EH (cell line): Measurements from ENCODE around the gene MEGF6.

Source experiments
- DNase-seq: peaks from one replicate; pipeline ENCODE4 v3.0.0-alpha.2; 2015; ENCODE audit warnings: low read depth

Gene MEGF6

DNA sequence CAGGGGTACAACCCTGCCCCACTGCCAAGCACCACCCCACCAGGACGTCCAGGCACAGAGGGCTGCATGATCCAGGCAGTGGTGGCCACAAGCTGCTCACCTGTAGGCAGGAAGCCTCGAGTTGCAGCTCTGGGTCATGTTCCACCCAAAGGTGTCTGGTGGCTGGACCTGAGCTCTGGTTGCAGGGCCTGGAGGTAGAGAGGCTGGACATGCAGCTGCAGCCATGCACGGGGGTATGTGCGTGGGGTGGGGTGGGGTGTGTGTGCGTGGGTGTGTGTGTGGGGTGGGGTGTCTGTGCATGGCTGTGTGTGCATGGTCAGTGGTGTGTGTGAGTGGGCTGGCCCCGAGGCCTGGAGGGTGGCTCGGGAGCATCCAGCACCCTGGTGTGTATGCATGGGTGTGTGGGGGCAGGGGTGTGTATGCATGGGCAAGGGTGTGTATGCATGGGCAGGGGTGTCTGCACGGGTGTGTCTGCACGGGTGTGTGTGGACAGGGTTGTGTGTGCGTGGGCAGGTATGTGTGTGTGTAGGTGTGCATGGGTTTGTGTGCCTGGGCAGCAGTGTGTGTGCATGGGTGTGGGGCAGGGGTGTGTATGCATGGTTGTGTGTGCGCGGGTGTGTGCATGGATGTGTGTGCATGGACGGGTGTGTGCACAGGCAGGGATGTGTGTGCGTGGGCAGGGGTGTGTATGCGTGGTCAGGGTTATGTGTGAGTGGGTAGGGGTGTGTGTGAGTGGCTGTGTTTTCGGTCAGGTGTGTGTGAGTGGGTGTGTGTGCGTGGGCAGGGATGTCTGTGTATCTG, 141.3 kb downstream of the MEGF6 start:
- no peak for DNase-seq

DNA sequence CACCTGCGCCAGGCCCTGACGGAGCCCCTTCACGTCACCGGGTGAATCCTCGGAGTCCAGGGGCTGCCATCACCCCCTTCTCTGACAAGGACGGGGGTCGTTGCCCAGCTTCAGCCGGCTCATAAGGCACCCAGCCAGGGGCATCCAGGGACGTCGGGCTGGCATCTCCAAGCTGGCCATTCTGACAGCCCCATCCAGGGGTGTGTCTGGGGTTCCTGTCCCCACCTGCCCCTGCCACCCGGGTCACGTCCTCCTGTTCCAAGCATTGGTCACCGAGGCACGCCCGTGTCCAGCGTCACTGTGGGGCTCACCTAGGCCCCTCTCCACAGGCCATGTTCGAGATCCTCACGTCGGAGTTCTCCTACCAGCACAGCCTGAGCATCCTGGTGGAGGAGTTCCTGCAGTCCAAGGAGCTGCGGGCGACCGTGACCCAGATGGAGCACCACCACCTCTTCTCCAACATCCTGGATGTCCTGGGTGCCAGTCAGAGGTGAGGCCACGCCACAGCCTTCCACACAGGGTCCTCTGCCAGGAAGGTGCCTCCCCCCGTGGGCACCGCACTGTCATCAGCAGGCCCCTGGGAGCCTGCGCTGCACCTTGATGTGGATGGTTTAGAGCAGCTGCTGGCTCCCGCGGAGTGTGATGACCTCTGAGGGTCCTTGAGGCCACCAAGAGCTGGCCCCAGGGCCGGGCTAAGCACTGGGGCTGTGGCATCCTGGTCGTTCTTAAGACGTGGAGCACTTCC, 142.0 kb downstream of the MEGF6 start:
- DNase-seq, result no peak

DNA sequence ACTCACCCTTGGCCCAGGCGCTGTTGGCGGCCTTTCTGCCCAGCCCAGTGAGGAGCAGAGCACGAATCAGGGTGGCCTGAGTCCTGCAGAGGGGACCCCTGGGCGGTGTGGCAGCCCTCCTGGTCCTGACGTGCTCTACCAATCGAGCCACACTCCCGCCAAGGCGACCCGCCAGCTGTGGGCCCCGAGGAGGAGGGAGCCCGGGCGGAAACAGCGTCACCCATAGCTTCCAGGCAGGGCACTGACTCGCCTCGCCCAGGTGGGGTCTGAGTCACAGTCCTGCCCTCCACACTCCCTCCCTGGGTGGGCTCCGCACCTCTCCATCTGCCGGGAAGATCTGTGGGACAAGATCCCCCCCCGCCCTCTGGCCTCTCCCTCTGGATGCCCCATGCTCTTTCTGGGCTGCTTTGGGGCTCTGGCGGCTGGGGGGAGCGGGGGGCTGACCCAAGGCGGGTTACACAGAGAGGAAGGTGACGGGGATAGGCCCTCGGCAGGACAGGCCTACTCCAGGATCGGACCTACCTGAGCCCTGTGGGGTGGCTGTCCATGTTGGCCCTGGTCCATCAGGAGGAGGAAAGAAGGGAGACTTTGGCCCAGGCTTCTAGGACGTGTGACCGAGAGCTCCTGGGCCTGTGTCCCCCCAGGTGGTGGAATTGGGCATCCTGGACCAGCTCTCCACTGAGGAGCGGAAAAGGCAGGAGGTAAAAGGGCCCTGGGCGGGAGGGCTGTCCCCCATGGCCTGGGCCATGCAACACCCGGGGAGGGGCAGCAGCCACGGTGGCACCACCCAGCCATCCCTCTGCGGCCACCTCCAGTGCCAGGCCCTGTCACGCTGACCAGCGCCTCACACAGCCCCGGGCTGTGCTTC, 142.8 kb downstream of the MEGF6 start:
- no peak for DNase-seq

DNA sequence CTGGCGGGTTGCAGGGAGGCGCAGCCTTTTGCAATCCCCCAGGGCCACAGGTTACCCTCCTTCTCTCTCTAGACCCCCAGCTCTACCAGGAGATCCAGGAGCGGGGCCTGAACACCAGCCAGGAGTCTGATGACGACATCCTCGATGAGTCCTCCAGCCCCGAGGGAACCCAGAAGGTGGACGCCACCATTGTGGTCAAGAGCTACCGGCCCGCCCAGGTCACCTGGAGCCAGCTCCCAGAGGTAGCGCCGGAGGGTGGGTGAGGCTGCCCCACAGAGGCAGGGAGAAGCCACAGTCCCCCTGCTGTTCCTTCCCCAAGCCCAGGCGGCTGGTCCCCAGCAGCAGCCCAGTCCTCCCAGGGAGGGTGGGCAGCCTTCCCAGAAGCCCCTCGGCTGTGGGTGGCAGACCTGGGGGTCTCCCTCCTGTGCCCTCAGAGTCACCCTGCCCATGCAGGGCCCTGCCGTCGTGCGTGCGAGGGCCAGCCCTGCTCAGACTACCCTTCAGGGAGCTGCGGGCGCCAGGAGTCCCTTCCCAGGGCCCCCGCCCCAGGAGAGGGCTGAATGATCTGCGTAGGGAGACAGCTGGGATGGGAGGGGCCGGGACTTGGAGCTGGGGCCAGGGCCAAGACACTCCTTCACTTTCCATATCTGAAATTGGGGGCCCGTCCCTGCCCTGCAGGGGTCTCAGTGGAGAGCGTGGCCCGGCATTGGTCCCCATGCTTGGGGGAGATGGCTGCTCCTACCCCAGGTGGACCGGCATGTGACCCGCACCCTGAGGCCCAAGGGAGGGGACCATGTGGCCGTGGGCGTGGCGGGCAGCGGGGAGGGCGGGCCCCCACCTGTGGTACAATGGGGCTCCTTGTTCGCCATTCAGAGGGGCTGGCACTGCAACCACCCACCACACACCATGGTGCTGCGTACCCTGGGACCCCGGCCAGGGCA, 143.9 kb downstream of the MEGF6 start:
- no peak for DNase-seq

DNA sequence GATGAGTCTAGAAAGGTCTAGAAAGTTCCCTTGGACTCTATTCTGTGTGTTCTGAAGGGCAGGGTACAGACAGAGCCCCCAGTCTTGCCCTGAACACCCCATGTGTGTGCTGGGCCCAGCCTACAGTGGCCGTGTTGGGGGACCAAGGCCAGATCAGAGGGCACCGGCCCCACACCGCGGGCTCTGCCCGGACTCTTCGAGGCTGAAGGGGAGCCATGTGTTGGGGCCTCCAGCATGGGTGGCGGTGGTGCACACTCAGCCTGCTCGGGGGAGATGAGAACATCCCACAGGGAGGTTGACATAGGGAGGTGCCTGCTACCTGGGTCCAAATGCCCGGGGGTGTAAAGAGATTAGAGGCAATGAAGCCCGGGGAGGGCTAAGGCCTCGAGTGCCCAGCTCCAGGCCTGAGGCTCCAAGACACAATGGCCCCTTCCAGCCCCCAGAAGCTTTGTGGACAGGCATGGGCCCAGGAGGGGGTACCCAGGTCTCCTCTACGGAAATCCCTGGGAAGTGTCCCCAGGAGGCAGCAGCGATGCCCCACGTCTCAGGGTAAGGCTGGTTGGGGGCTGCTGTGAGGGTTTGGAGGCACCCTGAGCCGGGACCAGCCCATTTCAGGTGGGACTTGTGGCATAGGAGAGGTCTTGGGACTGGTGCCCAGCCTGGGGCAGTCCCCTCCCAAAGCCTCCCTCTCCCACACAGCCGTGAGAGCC, 144.8 kb downstream of the MEGF6 start:
- DNase-seq, result no peak

DNA sequence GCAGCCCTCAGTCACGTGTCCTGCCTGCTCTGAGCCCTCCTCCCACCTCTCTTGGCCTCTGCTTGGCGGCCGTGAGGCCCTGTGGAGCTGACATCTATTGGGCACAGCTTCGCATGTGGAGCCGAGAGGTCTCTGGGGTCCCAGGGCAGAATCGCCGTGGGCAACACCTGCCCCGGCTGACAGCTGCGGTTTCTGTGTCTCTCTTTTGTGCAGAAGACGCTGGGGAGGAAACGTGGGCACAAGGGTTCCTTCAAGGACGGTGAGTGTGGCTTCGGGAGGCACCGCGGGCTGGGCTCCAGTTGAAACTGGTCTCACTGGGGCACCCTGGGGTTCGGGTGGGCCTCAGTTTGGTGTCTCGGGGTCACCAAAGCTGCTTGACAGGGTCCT, 145.4 kb downstream of the MEGF6 start:
- no peak for DNase-seq

DNA sequence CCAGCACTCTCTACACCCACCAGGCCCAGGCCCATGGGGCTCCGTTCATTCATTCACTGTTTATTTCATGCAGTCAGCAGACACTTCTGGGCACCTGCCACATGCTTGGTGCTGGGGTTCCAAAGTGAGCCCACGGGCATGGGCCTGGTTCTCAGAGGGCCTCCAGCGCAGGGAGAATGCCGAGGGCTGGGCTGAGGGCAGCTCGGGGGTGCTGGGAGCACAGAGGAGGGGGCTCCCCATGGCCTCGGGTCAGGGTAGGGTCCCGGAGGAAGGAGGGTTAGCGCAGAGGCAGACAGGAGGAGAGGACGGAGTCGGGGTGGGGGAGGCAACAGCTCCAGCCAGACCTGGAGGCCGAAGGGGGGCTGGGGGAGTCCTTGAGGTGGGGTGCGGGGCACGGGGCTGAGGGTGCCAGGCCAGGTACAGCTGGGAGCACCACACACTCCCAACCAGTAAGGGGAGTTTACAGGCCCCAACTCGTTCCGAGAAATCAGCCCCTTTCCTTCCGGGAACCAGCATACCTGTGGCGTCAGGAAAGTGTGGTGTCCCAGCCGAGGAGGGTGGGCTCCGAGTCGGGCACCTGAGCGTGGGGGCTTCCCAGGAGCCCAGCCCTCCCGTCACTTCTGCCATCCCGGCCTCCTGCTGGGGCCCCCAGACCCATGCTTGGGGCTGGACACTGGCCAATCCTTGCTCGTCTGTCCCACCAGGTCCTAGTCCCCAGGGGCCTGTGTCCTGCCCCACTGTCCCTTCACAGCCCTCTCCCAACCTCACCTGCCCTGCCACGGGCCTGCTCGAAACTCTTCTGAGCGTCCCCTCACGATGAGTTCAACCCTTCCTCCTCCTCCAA, 146.0 kb downstream of the MEGF6 start:
- DNase-seq, result no peak

DNA sequence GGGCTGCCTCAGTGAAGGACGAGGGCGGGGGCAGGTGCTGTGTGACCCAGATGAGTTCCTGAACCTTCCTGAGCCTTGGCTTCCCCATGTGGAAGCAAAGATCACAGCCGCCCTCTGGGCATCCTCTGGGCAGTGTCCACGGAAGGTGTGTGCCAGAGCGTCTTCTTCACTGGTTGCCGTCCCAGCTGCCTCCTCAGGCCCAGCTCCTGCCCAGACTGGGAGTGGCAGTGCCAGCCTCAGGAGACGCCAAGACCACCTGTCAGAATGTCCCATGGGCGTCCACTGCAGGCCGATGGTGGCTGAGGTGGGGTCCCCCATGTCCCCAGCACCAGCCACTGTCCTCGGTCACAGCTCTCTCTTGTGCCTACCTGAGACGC, 146.7 kb downstream of the MEGF6 start:
- no peak for DNase-seq

DNA sequence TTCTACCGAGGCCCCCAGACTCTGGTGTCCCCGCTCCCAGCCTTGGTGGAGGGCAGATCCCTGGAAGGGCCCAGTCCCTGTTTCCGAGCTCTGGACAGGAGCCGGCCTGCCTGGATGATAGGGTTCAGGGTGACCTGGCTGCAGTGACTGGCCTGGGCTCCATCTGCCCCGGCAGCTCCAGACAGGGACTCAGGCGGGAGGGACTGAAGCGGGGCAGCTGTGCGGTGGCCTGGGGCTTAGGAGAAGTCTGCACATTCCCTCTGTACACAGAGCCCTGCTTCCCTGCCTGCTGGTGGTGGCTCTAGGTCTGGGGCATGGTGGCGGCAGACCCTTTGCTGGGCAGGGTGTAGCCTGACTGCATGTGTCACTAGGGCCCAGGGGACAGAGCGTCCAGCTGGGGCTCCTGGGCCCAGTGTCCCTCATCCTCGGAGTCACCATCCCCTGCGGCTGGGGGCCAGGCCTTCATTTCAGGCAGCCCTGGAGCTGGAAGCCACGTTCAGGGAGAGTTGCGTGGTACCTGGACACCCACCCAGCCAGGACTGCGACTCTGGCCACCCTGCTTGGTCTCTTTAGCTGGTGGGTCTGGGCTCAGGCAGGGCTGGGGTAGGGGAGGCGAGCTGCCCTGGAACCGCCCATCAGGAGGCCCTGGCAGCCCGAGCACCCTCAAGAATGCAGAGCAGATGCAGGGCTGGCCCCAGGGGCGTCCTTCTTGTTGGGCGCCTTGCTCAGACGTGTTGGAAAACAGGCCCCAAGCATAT, 147.2 kb downstream of the MEGF6 start:
- DNase-seq, result no peak

DNA sequence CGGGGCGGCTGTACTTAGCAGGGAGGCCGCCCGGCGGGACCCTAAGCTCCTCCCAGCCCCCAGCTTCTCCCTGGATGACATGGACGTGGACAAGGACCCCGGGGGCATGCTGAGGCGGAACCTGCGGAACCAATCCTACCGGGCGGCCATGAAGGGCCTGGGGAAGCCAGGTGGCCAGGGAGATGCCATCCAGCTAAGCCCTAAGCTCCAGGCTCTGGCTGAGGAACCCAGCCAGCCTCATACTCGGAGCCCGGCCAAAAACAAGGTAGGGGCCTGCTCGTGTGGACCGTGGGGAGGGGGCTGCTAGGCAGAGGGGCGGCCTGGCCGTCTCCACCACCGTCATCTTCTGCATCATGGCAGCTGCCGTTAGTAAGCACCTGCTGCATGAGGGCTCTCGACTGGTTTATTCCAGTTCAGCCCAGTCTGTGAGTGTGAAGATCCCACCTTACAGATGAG, 147.9 kb downstream of the MEGF6 start:
- no peak for DNase-seq

DNA sequence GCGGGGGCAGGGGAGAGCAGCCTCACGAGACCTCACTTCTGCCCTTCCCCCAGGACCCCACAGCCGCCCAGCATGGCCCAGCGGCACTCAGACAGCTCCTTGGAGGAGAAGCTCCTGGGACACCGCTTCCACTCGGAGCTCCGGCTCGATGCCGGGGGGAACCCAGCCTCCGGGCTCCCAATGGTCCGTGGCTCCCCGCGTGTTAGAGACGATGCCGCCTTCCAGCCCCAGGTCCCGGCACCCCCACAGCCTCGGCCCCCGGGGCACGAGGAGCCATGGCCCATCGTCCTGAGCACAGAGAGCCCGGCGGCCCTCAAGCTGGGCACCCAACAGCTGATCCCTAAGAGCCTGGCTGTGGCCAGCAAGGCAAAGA, 148.3 kb downstream of the MEGF6 start:
- no peak for DNase-seq

DNA sequence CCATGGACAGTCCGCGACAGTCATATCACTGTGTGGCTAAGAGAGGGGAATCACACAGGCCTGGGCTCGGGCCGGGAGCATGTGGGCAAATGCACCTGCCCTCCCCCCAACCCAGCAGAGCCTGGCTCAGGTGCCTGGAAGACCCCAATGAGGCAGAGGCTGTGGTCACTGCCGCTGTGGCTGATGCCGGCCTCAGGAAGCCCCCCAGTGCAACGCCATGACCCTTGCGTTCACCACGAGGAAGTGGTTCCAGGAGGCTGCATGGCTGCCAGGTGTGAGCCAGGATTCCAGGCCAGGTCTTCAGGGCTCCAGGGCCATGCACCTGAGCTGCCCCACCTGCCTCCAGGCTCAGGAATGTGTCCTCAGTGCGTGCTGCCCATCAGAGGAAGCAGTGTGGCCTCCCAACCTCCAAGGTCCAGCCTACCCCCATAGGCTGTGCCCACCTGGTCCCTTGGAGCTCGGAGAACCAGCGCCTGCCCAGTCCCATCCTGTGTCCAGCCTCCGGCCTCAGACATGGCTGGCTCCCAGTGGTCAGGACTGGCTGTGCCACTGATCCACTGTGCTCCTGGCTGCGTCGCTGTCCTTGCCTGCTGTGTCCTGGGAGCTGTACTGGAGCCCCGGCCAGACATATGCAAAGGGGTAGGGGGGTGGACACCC, 148.8 kb downstream of the MEGF6 start:
- DNase-seq, result no peak

DNA sequence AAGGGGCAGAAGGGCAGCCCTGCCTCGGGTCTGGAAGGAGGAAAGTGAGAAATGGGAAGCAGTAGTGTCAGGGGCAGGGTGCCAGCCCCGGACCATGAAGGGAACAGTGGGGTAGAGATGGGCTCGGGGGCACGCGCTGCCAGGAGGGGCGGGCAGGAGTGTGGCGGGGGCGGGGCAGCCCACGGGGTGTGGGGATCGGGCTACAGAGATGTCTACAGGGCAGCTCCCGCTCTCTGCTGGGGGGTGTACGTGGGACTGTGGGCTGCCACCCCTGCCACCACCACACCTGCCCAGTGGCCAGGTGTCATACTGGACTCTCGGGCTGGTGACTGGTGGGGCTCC, 149.4 kb downstream of the MEGF6 start:
- DNase-seq, result no peak

DNA sequence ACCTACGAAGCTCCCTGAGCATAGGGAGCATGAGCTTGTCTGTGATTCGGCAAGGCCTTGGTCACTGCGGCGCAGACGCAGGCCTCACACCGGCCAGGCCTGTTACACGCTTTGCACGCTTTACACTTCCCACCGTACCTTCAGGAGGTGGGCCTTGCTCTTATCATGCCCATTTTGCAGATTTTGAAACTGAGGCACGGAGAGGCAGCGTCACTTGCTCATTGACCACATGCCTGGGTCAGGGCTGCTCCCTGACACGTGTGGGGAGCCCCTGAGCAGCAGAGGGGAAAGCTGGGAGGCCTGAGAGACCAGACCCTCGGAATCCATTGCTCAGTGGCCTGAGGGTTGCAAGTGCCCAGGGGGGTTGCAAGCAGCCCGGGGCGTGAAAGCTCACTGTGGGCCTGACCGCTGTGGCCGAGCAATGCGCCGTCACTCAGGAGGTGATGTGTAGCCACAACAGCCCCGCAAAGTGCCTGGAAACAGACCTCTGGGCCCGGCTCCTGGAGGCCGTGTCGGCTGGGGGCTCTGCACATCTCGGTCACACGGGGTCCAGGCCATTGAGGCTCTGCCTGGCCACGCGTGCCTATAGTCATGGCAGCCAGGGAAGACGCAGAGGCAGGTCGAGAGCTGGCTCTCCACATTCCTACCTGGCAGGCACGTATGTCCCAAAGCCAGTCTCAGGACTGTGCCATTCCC, 149.9 kb downstream of the MEGF6 start:
- no peak for DNase-seq

DNA sequence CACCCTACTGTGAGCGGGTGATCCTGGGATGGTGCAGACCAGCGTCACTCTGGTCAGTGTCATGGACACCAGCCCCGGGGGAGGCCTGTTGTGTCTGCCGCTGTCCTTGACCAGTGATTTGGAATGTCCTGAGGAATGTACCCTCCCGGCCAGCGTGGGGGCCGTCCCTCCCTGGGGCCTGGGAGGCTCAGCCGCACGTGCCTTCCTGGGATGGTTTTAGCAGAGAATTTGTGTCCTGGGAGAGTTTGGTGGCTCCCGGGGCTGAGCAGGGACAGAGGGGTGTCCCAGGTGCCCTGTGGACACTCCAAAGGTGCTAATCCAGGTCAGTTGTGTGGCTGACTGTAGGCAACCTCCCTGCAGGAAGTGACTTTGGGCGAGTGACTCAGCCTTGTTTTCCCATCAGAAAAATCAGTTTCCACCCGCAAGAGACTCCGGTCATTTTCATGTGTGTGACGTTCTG, 150.6 kb downstream of the MEGF6 start:
- peak; percentile 50 for DNase-seq

DNA sequence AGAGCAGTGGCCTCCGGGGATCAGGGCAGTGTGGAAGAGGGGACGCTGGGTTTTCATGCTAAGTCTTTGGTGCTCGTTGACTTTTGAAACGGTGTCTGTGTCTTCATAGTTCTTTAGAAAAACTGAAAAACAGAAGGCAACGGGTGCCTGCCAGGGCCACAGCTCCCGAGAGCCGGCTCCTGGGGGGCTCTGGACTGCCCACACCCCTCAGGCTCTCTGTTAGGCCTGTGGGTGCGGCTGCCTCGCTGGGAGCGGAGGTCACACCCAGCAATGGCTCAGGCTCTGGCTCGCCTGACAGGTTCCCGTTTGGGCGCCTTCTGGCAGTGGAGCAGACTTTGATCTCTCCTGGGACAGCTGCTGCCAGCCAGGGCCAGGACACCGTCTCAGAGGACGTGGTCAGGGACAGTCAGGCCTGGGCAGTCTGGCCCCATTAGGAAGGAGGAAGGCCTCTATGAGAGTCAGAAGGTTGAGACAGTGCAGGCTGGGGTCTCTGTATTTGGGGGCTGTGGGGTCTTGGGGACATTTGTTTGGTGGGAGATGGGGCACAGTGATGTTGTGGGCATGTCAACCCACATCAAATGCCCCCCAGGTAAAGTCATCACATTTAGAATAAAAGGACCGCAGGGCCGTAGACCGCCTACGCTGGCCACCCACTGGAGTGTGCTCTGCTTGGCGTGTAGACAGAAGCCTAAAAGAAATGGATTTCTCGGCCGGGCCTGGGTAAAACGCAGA, 151.2 kb downstream of the MEGF6 start:
- DNase-seq, result no peak
